HG03565 (cell line): ENCODE data around the gene NELL2.
"Not testable (repeated sequence)": the region's sequence is repeated elsewhere in the genome, so short reads cannot be mapped to it uniquely, and the experiment has no call there.

Experiments
- ATAC-seq: cut with Tn5 transposase; IDR thresholded peaks from one replicate; pipeline ENCODE4 v1.9.1; 2021; ENCODE audit warnings: mild to moderate bottlenecking, moderate library complexity; ENCODE audit not compliant: unreplicated experiment

Gene NELL2

GRCh38 chr12:44779766-44780165, 96.3 kb downstream of the NELL2 start:
- ATAC-seq = no peak

DNA sequence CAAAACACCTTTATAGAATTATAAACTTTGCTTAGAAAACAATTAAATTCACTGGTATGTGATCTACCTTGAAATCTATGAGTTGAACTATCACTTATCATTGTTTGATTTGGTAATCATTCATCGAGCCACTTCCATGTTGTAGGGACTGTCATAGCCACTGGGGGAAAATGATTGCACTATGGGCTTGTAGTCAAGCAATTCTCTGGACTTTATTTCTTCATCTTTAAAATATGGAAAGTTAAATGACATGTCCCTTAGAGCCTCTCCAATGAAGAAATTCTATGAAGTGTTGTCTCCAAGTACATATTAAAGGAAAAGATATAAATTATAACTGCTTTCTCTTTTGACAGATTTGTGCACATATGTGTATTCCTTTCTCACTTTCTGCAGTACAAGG, 97.3 kb downstream of the NELL2 start:
- ATAC-seq = no peak

- ATAC-seq = no peak
Observed at GRCh38 chr12:44777044-44777443, 99.1 kb downstream of the NELL2 start.

DNA sequence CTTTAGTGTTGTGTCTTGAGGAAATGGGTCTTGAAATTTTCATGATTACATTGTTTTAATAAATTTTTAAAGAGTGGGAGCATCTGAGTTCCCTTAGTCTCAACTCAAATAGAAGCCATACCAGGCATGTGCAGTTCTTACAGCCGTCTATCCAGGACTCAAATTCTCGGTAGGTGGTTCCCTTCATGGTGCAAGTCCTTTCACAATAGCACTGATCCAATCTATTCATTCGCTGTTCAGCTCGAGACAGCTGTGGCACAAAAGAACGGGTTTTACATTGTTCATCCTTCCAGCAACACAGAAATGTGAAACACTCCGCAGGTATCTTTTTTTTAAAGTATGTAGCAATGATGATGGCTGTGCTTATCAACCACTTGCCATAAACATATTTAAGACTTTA, 100.2 kb downstream of the NELL2 start:
- ATAC-seq = no peak

- no peak for ATAC-seq
Observed at GRCh38 chr12:44774815-44775411, 101.2 kb downstream of the NELL2 start.

DNA sequence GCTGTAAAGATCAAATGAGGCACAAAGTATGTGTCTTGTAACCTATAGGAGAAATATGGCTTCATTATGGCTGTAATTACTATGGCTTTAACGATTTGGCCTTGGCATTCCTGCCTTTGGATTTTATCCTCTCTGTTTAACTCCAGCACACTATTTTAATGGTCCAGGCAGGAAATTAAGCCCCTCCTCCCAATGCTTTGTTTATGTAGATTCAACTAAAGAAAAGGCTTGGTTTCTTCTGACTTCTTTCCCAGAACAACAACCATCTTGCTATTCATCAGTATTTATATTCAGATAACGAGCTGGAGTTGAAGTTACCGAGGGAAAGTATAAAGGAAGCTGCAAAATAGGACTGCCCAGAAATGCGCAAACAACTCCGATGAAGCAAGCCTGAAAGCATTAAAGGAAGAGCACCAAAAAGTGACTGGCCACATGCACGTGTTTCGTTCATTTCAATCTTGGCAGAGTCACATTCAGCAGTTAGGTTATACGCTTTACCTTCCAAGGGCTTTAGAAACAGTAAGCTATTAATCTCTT, 104.6 kb downstream of the NELL2 start:
- ATAC-seq = no peak

GRCh38 chr12:44765796-44766195, 110.3 kb downstream of the NELL2 start:
- no peak for ATAC-seq

DNA sequence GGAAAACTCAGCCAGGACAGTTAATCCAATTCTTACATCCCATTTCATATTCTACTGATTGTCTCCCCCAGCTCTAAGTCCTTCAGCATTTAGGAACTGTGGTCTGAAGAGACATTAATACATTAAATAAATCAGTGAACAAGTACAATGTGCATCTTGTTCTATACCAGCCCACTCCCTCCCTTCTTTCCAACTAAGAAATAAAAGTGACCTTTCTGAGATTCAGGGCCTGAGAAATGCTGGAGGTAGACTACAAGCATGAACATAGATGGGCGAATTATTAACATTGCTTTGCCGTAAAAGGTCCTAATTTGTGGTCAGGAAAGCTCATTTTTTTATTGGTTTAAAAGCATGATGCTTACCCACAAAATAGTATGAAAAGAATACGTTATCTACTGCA, 113.1 kb downstream of the NELL2 start:
- ATAC-seq = no peak

GRCh38 chr12:44759289-44759688, 116.8 kb downstream of the NELL2 start:
- ATAC-seq = no peak

- no peak for ATAC-seq
Observed at GRCh38 chr12:44750468-44750867, 125.6 kb downstream of the NELL2 start.

DNA sequence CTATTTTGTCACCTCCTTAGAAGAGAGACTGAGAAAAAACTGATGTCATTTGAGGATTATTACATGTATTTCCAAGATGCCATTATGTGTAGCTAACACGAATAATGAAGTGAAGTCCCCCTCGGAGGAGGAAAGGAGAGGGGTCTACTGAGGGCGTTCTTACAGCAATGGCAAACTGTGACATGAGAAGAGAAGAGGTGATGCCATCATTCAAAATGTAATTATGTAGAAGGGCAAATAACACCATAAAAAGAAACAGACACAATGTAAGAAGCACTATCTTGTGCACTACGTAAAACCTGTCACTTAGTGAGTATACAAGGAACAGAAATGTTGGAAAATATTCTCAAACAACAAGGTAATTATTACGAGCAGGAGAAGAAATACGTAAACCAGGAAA, 126.5 kb downstream of the NELL2 start:
- no peak for ATAC-seq

DNA sequence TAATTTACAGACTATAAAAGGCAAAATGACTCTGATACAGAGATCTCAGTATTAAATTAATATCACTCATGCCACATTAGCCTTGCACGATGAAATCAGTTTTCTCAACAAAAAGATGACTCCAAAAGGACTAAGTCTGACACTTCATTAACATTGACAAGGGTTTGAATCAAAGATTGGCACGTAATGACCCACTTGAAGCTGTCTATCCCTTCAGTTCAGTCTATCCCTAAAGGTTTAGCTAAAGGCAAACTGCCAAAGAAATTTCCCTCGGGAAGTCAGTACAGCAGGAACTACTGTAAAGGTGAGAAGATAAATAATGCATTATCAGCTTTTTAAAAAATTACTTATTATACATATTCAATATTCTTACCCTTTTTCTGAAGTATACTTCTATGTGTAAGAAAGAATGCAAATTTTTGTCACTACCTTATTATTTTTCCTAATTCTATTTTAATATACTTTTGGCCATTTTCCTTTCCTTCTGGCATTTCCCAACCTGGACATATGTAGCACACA, 127.1 kb downstream of the NELL2 start:
- no peak for ATAC-seq

DNA sequence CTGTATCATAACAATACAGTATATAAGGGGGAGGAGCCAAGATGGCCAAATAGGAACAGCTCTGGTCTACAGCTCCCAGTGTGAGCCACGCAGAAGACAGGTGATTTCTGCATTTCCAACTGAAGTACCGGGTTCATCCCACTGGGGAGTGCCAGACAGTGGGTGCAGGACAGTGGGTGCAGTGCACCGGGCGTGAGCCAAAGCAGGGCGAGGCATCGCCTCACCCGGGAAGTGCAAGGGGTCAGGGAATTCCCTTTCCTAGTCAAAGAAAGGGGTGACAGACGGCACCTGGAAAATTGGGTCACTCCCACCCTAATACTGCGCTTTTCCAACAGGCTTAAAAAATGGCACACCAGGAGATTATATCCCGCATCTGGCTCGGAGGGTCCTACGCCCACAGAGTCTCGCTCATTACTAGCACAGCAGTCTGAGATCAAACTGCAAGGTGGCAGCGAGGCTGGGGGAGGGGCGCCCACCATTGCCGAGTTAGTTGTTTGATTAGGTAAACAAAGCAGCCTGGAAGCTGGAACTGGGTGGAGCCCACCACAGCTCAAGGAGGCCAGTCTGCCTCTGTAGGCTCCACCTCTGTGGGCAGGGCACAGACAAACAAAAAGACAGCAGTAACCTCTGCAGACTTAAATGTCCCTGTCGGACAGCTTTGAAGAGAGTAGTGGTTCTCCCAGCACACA, 134.7 kb downstream of the NELL2 start:
- not testable (repeated sequence) for ATAC-seq

- ATAC-seq = no peak
Observed at GRCh38 chr12:44738051-44738450, 138.1 kb downstream of the NELL2 start.

DNA sequence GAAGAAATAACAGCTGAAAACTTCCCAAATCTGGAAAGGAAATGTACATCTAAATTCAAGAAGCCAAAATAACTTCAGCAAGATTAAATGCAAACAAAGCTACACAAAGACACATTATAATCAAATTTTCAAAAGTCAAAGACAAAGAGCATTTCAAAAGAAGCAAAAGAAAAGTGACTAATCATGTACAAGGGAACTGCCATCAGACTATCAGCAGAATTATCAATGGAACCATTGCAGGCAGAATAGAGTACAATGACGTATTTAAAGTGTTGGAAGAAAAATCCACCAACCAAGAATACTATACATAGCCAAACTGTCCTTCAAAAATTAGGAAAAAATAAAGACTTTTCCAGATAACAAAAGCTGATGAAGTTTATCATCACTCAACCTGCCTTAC, 147.5 kb downstream of the NELL2 start:
- no peak for ATAC-seq

DNA sequence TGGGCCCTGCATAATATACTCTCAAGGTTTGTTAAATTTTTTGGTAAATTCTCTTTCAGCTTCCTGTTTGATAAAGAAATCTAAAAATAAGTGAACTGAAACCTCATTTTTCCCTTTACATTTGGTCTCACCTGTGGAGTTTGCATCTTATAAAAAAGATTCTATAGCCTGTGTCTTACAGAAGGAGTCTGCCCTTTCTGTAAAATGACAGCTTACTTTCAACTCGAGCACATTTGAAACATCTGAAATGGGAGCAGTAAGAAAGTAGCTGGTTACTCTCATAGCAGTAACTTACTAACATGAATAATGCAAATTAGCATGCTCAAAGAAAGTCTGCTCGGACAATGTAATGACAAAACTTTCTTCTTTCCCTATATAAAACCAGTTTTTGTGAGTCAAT, 155.8 kb downstream of the NELL2 start:
- no peak for ATAC-seq

DNA sequence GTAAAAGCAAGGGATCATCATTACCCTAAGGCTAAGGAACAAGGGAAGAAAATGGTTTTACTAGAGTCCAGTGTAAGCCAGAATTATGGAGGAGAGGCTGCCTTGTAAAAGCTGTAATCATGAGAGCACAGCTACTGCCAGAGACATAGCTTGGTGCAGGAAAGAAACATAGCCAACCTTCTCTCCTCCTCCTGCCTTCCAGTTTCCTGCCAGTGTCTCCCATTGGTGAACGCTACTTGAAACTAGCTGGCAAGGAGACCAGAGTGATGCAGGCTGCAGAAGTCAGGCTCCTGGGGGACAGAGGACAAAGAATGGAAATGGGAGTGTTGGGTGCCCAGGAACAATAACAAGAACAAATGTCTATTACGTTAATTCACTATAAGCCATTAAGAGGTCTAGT, 158.5 kb downstream of the NELL2 start:
- no peak for ATAC-seq

GRCh38 chr12:44716711-44717110, 159.4 kb downstream of the NELL2 start:
- ATAC-seq = no peak

DNA sequence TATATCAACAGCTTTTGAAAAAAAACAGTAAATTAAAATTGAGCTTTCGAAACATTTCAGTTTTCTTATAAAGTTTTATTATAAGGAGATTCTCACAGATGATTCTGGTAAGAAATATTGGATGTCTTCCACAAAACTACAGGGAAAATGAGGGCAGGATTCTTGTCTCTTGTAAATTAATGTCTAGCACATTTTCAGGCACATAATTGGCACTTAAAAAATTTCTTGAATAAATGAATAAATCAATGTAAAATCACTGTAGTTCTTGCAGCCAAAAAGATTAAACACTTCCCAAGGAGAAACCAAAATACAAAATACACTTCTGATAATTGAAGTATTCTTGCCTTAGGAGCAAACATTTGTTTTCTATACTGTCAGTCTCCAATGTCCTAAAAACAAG, 164.4 kb downstream of the NELL2 start:
- no peak for ATAC-seq

- no peak for ATAC-seq
Observed at GRCh38 chr12:44709166-44709565, 166.9 kb downstream of the NELL2 start.

DNA sequence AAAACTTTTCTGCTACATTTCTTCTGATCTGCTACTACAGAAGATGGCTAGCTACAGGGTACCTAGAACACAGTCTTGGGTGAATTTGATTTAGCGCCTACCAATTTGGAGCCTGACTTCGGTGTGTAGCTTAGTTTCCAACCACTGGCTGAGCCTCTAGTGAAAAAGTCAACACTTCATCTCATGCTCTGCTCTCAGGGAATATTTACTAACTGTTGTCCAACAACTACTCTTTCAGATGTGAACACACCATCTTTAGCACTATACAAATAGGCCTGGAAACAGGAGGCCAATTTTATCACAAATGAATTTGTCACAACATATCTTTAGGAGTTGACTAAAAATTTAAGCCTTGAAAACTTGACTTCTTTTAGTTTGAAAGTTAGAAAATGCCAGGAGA, 167.9 kb downstream of the NELL2 start:
- no peak for ATAC-seq

- ATAC-seq = no peak
Observed at GRCh38 chr12:44703182-44703910, 172.8 kb downstream of the NELL2 start.
